ENCODE results near the gene MRGPRD. TPM values are rescaled to one million over a fixed set of nuclear protein-coding genes. Genes with fewer than 3 reads are reported as not detected.

The MRGPRD gene
- total and polyA plus RNA-seq, 2 of the 13 experiments (the other 11 are each of a cell fraction or from before 2014, with no cell fraction given) = not detected

DNA sequence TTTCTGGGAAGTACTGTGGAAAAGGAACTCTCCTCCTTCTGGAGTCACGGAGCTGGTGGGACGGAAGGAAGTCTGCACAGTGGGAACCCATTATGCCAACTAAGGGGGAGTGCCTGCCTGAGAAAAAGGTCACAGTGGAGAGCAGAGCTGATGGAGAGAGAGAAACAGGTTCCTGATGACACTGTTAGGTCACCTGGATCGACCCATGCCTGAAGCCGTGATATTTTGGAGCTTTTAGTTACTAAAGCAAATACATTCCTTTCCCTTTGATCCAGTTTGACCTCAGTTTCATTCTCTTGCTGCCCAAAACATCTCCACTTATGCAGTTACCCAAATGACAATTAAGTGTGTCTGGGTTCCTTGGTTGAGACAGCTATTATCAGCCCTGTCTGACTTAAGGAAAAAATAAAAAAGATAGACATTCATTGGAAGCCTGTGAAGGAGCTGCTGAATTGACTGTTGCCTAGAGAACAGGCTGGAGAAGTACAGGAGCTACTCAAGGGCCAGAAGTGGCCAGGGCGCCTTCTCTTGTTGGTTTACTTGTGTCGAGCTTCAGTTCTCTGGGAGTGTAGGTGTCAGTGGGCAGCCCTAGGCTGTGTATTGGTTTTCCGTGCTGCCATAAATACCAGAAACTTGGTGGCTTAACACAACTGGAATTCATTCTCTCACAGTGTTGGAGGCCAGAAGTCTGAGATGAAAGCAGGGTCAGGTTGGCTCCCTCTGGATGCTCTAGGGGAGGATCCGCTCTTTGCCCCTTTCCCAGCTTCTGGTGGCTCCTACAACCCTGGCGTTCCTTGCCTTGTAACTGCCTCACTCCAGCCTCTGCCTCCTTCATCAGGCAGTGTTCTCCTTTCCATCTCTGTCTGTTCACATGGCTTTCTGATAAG, 13.6 kb downstream of the MRGPRD start:
- ATAC-seq = no peak
- in situ Hi-C loops (cut with HindIII; ENCODE audit: extremely low pct_ligation_motif_present, low pct_unique_long_range_greater_than_20kb) (no loop called here), intact Hi-C loops (cut with micrococcal nuclease; ENCODE audit: unreplicated experiment) (no loop called here)
- Histone ChIP-seq H4K20me1 (ENCODE audit: insufficient read depth, low read length) (no peaks in the 10 kb centered on the region), H3K79me2 (ENCODE audit: insufficient read depth, low read length) (no peaks in the 10 kb centered on the region), H3K9ac (ENCODE audit: insufficient read depth, low read depth, low read length) (no peak overlapping the region), H2AFZ (ENCODE audit: low read length) (no peak overlapping the region), H3K4me3 (replicated peaks in 1 of 3; ENCODE audit: insufficient read depth in 1 of 3, low read depth in 2 of 3, low read length in 3 of 3) (no peak overlapping the region), H3K9me3 (ENCODE audit: low read length) (no peaks in the 10 kb centered on the region), H3K27ac (ENCODE audit: extremely low read length, insufficient read depth, low read length) (no peak overlapping the region), H3K4me2 (ENCODE audit: low read depth, low read length) (no peak overlapping the region), H3K36me3 (replicated peaks in 1 of 2; ENCODE audit: control insufficient read depth in 1 of 2, insufficient read depth in 2 of 2, low read length in 2 of 2) (no peaks in the 10 kb centered on the region), H3K27me3 (ENCODE audit: control insufficient read depth in 1 of 2, insufficient read depth in 2 of 2, low read length in 2 of 2) (peaks cover 0 to 16% of the 10 kb centered on the region in 2 experiments; a peak in 3 of 5 replicates), H3K4me1 (ENCODE audit: insufficient read depth, low read length) (no peaks in the 10 kb centered on the region)
- no TSS peak for BruUV-seq (replicated peaks)
- TF ChIP-seq ZNF329 (CRISPR knock-in tag; IDR thresholded peaks at IDR 0.05; ENCODE audit: low read depth) = peak; percentile 95
- no peak for TF ChIP-seq HNRNPL (IDR thresholded peaks at IDR 0.05; ENCODE audit: low read depth, low read length)
- TF ChIP-seq IRF2 (CRISPR knock-in tag; IDR thresholded peaks at IDR 0.05) = no peak
- TF ChIP-seq SP4 (CRISPR knock-in tag; IDR thresholded peaks at IDR 0.05) = no peak
- DNase-seq (ENCODE audit: low spot score) = no peak
- ChIA-PET CTCF (ENCODE audit: low intra/inter-chr PET ratio, low total read pairs) (no interaction called here), POLR2A (no interaction called here)
- WGBS (ENCODE audit: low lambda C conversion rate) = 40% methylated on average over 8 of the region's 9 CpGs
- no peak for FAIRE-seq

GRCh38 chr11:68965901-68966853, 14.6 kb downstream of the MRGPRD start:
- DNase-seq (ENCODE audit: low spot score) = no peak
- H3K36me3 ChIP-seq (replicated peaks in 1 of 2; ENCODE audit: control insufficient read depth in 1 of 2, insufficient read depth in 2 of 2, low read length in 2 of 2) = no peaks in the 10 kb centered on the region
- no peak overlapping the region for H3K27ac ChIP-seq (ENCODE audit: extremely low read length, insufficient read depth, low read length)
- no peaks in the 10 kb centered on the region for H3K9me3 ChIP-seq (ENCODE audit: low read length)
- ChIA-PET CTCF (ENCODE audit: low intra/inter-chr PET ratio, low total read pairs) (no interaction called here), POLR2A (no interaction called here)
- WGBS (ENCODE audit: low lambda C conversion rate) = 55% methylated on average over 15 of the region's 15 CpGs
- H3K27me3 ChIP-seq (ENCODE audit: control insufficient read depth in 1 of 2, insufficient read depth in 2 of 2, low read length in 2 of 2) = peaks cover 0 to 13% of the 10 kb centered on the region in 2 experiments; a peak in 3 of 5 replicates
- H2AFZ ChIP-seq (ENCODE audit: low read length) = no peak overlapping the region
- H3K79me2 ChIP-seq (ENCODE audit: insufficient read depth, low read length) = no peaks in the 10 kb centered on the region
- in situ Hi-C loops (cut with HindIII; ENCODE audit: extremely low pct_ligation_motif_present, low pct_unique_long_range_greater_than_20kb) = no loop called here
- no peaks in the 10 kb centered on the region for H3K4me1 ChIP-seq (ENCODE audit: insufficient read depth, low read length)
- ATAC-seq = no peak
- intact Hi-C loops (cut with micrococcal nuclease; ENCODE audit: unreplicated experiment) = no loop called here
- FAIRE-seq = no peak
- BruUV-seq (replicated peaks) = no TSS peak
- no peak overlapping the region for H3K9ac ChIP-seq (ENCODE audit: insufficient read depth, low read depth, low read length)
- H3K4me3 ChIP-seq (replicated peaks in 1 of 3; ENCODE audit: insufficient read depth in 1 of 3, low read depth in 2 of 3, low read length in 3 of 3) = no peak overlapping the region
- H4K20me1 ChIP-seq (ENCODE audit: insufficient read depth, low read length) = no peaks in the 10 kb centered on the region
- H3K4me2 ChIP-seq (ENCODE audit: low read depth, low read length) = no peak overlapping the region
- TF ChIP-seq RBAK (CRISPR knock-in tag; IDR thresholded peaks at IDR 0.05) (no peak), KDM6A (CRISPR knock-in tag; IDR thresholded peaks at IDR 0.05; ENCODE audit: low read depth) (no peak), ZNF292 (CRISPR knock-in tag; IDR thresholded peaks at IDR 0.05; ENCODE audit: borderline replicate concordance, low read depth) (no peak), CREB3 (CRISPR knock-in tag; IDR thresholded peaks at IDR 0.05) (no peak)

All from HepG2 (cell line).